K562 (cell line): ENCODE data around the gene SYNE1. TPM values are rescaled to one million over a fixed set of nuclear protein-coding genes. Genes with fewer than 3 reads are reported as not detected.

ENCODE experiments used
- ATAC-seq: fragments of 200-7000 bp; cut with Tn5 transposase; 3 replicates; pipeline ENCODE4 v1.9.1; 2020; ENCODE audit warnings: moderate library complexity
- BruUV-seq: library from RNA; stranded (reverse); fragments of 400-500 nt; replicated peaks from 2 replicates; lab custom pipeline; 2021; lab: Mats Ljungman, UMichigan
- CTCF ChIA-PET: fragments of 300-600 bp; formaldehyde crosslinking; extraction: SDS; loops from one replicate; lab custom pipeline; 2021; ENCODE audit warnings: low intra/inter-chr PET ratio; lab: Yijun Ruan, JAX
- POLR2A ChIA-PET: fragments of 300-600, 350-650 bp; sonication (Branson Sonifier 250); formaldehyde crosslinking; extraction: SDS; loops from one replicate; lab custom pipeline; 2021; ENCODE audit warnings: antibody characterized with exemption, inconsistent platforms; lab: Yijun Ruan, JAX
- DNase-seq, 4 experiments: peaks; one replicate each; pipeline versions ENCODE4 v3.0.0 to v3.0.0-alpha.2; 2011 to 2018; ENCODE audit warnings: low spot score in 3 of 4, mixed read lengths in 3 of 4; ENCODE audit errors: extremely low read depth in 1 of 4
- FAIRE-seq: peaks from 2 replicates; lab custom pipeline; 2011; peaks lifted over from hg19 to GRCh38; lab: Jason Lieb, UNC
- H2AFZ ChIP-seq: 2 replicates; pipeline ENCODE4 v1.6.0; 2011; ENCODE audit warnings: low read depth, low read length, control low read depth, inconsistent platforms
- H3K27ac ChIP-seq: fragments of 200-600 bp; 3 replicates; pipeline ENCODE4 v1.8.0; 2011; ENCODE audit warnings: low read depth, mild to moderate bottlenecking, control low read depth, inconsistent platforms, low read length, moderate library complexity, mixed read lengths; ENCODE audit errors: extremely low read depth
- H3K27me3 ChIP-seq, 2 experiments: fragments of 300-600 bp in 1 of 2; 2 replicates in 1 of 2; 3 replicates in 1 of 2; pipeline versions ENCODE4 v1.6.0 to v1.8.0; 2011; ENCODE audit warnings: inconsistent platforms in 2 of 2, low read length in 2 of 2, mild to moderate bottlenecking in 1 of 2, mixed read lengths in 1 of 2, moderate library complexity in 1 of 2; ENCODE audit not compliant: control insufficient read depth in 2 of 2, insufficient read depth in 2 of 2
- H3K36me3 ChIP-seq: fragments of 300-600 bp; 3 replicates; pipeline ENCODE4 v1.8.0; 2011; ENCODE audit warnings: mild to moderate bottlenecking, low read length, inconsistent platforms; ENCODE audit not compliant: control insufficient read depth, insufficient read depth
- H3K4me1 ChIP-seq, 2 experiments: fragments of 200-600 bp in 1 of 2; replicated peaks in 1 of 2; 2 replicates in 1 of 2; 3 replicates in 1 of 2; pipeline versions ENCODE4 v1.5.1 to v1.8.0; 2011; ENCODE audit warnings: inconsistent platforms in 2 of 2, low read length in 2 of 2, mild to moderate bottlenecking in 1 of 2, mixed read lengths in 1 of 2, moderate library complexity in 1 of 2; ENCODE audit not compliant: control insufficient read depth in 2 of 2, insufficient read depth in 2 of 2
- H3K4me2 ChIP-seq: 2 replicates; pipeline ENCODE4 v1.6.1; 2011; ENCODE audit warnings: low read length, control low read depth, inconsistent platforms, mixed read lengths; ENCODE audit not compliant: insufficient read depth
- H3K4me3 ChIP-seq: fragments of 200-600 bp; sonication (generic), shearing (Covaris generic); 2 replicates; pipeline ENCODE4 v1.5.1; 2016; ENCODE audit warnings: control low read depth, inconsistent platforms
- H3K79me2 ChIP-seq: fragments of 200-600 bp; 3 replicates; pipeline ENCODE4 v1.8.0; 2011; ENCODE audit warnings: low read length, inconsistent platforms; ENCODE audit not compliant: control insufficient read depth, insufficient read depth
- H3K9ac ChIP-seq, 2 experiments: 2 replicates each; pipeline versions ENCODE4 v1.6.0 to v1.6.1; 2011; ENCODE audit warnings: low read depth in 2 of 2, low read length in 2 of 2, control low read depth in 1 of 2, inconsistent platforms in 1 of 2, mild to moderate bottlenecking in 1 of 2, mixed read lengths in 1 of 2; ENCODE audit not compliant: insufficient read depth in 1 of 2
- H3K9me1 ChIP-seq: one replicate; pipeline ENCODE4 v1.6.0; 2011; ENCODE audit warnings: inconsistent platforms, mild to moderate bottlenecking, low read length, moderate library complexity; ENCODE audit not compliant: control insufficient read depth, insufficient read depth
- H3K9me3 ChIP-seq: replicated peaks from 2 replicates; pipeline ENCODE4 v1.5.1; 2011; ENCODE audit warnings: low read depth, low read length, inconsistent platforms; ENCODE audit not compliant: control insufficient read depth, insufficient read depth
- H4K20me1 ChIP-seq: replicated peaks from 2 replicates; pipeline ENCODE4 v1.6.1; 2011; ENCODE audit warnings: low read length, inconsistent platforms, mixed read lengths; ENCODE audit not compliant: control insufficient read depth, insufficient read depth
- ELF4 ChIP-seq: fragments of 450-650 bp; formaldehyde crosslinking; IDR thresholded peaks from 2 replicates; pipeline ENCODE4 v1.4.0; 2022; ENCODE audit warnings: missing genetic modification characterization
- ESRRB ChIP-seq: fragments of 250-450 bp; sonication (Bioruptor Pico); IDR thresholded peaks from 2 replicates; pipeline ENCODE4 v1.5.0; 2020; ENCODE audit warnings: mild to moderate bottlenecking, moderate library complexity, borderline replicate concordance
- ETS2 ChIP-seq: IDR thresholded peaks from 2 replicates; pipeline ENCODE4 v1.6.1; 2016; ENCODE audit warnings: borderline replicate concordance, missing genetic modification characterization, mild to moderate bottlenecking, moderate library complexity, missing compliant biosample characterization; ENCODE audit not compliant: poor library complexity, severe bottlenecking
- MED1 ChIP-seq: sonication (generic); formaldehyde crosslinking; IDR thresholded peaks from 2 replicates; pipeline ENCODE4 v1.8.1; 2023; ENCODE audit warnings: missing genetic modification reagents, borderline replicate concordance
- WGBS: fragments of 100-300 bp; shearing (Covaris generic); methylation state at CpG from one replicate; pipeline ENCODE4 v1.1.6; 2016; ENCODE audit warnings: low coverage, mixed read lengths; ENCODE audit not compliant: insufficient coverage; ENCODE audit errors: missing lambda C conversion rate; 5-methylcytosine and 5-hydroxymethylcytosine counted together
- in situ Hi-C: fragments of 300-500 bp; cut with MboI; formaldehyde crosslinking; loops from 4 replicates; pipeline ENCODE4 v1.15.0; 2018; ENCODE audit warnings: inconsistent platforms, mixed read lengths
- intact Hi-C: fragments of 100-400 bp; cut with micrococcal nuclease; formaldehyde crosslinking; loops from 2 replicates; pipeline ENCODE4 v1.14.2; 2022
- polyA plus RNA-seq, 8 experiments: library from polyadenylated mRNA; depleted of rRNA in 4 of 8; stranded (reverse) in 5 of 8; unstranded in 3 of 8; fragments of >200 nt; fragmentation: Nextera tagmentation in 2 of 8; fragmentation: Illumina TruSeq in 1 of 8; extraction: Ambion mirVana in 2 of 8; extraction: Trizol in 1 of 8; gene quantifications; 2 replicates each; pipeline versions ENCODE4 v1.2.1 to v1.2.3, GENCODE V29; 2011 to 2014; ENCODE audit warnings: inconsistent platforms in 1 of 8, missing spikeins in 1 of 8
- total RNA-seq, 7 experiments: library from RNA; depleted of rRNA in 6 of 7; stranded (reverse); fragments of >200 nt in 6 of 7; fragmentation: Illumina TruSeq in 2 of 7; extraction: Trizol in 2 of 7; gene quantifications; 2 replicates each; pipeline versions ENCODE4 v1.2.1 to v1.2.3, GENCODE V29; 2011 to 2021; ENCODE audit warnings: low replicate concordance in 1 of 7

Gene SYNE1
- total and polyA plus RNA-seq, 9 of the 15 experiments (the other 6 are each of a cell fraction or from before 2014, with no cell fraction given): under 0.01 to 0.42 (median 0.08) TPM; not detected in 1

- Histone ChIP-seq H3K4me3 (no peak overlapping the region), H3K4me2 (no peak overlapping the region), H3K9me1 (no peaks in the 10 kb centered on the region), H3K27ac (no peak overlapping the region), H3K27me3 (no peaks in the 10 kb centered on the region), H3K36me3 (no peaks in the 10 kb centered on the region), H3K9me3 (no peaks in the 10 kb centered on the region), H3K79me2 (no peaks in the 10 kb centered on the region), H4K20me1 (no peaks in the 10 kb centered on the region), H2AFZ (no peak overlapping the region), H3K9ac (no peak overlapping the region), H3K4me1 (peaks cover 0 to 8% of the 10 kb centered on the region in 2 experiments; a peak in 2 of 5 replicates)
- ChIA-PET CTCF (no interaction called here), POLR2A (interaction anchor here (0.6 to 1.9 kb wide), 3 partner anchors 9 to 679 kb away, joined by 3 to 5 read pairs (median 3); no protein-coding TSS in a partner anchor)
- no peak for ATAC-seq
- no TSS peak for BruUV-seq
- no peak for FAIRE-seq
- TF ChIP-seq MED1 (CRISPR knock-in tag) (no peak), ELF4 (no peak)
- 0% methylated on average over 3 of the region's 3 CpGs for WGBS
- in situ Hi-C loops (no loop called here), intact Hi-C loops (no loop called here)
- no peak for DNase-seq
These were observed 339.0 kb downstream of the SYNE1 start for GRCh38 chr6:152298055-152298647.

- BruUV-seq: no TSS peak
- in situ Hi-C loops (no loop called here), intact Hi-C loops (no loop called here)
- FAIRE-seq (no peak), DNase-seq (no peak), ATAC-seq (no peak)
- no peak for TF ChIP-seq ETS2 (tag)
- TF ChIP-seq ESRRB (CRISPR knock-in tag): no peak
- Histone ChIP-seq H3K9ac (no peak overlapping the region), H3K9me1 (no peaks in the 10 kb centered on the region), H3K36me3 (no peaks in the 10 kb centered on the region), H3K27me3 (no peaks in the 10 kb centered on the region), H3K27ac (no peak overlapping the region), H3K4me1 (peaks cover 0 to 3% of the 10 kb centered on the region in 2 experiments; a peak in 2 of 5 replicates), H4K20me1 (no peaks in the 10 kb centered on the region), H3K4me3 (no peak overlapping the region), H3K79me2 (no peaks in the 10 kb centered on the region), H3K9me3 (no peaks in the 10 kb centered on the region), H2AFZ (no peak overlapping the region), H3K4me2 (no peak overlapping the region)
- WGBS: 0% methylated on average over 3 of the region's 3 CpGs
- ChIA-PET CTCF (no interaction called here), POLR2A (interaction anchor here (0.5 to 1.9 kb wide), 2 partner anchors 8 to 456 kb away, joined by 3 to 5 read pairs; no protein-coding TSS in a partner anchor)
These were observed 340.4 kb downstream of the SYNE1 start for GRCh38 chr6:152296648-152297376.
